Measurements from ENCODE around the gene ANO2. TPM values are rescaled to one million over a fixed set of nuclear protein-coding genes. Genes with fewer than 3 reads are reported as not detected.

ANO2 gene
- total RNA-seq, 2 donors from 2014 or later, result 6.7 to 18.5 TPM

DNA sequence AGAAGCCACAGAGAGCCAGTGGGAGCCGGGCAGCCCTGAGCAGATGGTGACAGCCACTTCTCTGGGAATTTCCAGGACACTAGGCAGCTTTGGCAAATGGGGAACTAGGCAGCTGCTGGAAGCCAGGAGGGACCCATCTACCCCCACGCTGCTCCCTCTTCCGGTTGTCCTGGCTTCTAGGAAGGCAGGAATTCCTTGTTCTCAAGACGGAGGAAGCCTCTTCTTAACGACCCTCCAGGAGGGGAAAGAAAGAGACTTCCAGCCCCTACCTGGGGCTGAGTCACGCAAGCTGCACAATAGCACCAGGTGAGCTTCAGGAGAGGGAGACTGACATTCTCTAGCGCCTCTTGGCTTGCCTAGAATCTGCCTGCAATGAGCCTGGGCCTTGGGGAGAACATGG is 141.5 kb downstream of the ANO2 start:
- H3K27me3 ChIP-seq (replicated peaks; ENCODE audit: insufficient read depth), result no peaks in the 10 kb centered on the region
- ATAC-seq (ENCODE audit: insufficient number of reproducible peaks, low FRiP score, low read depth) (no peak), DNase-seq (ENCODE audit: low spot score) (no peak)
- no peak overlapping the region for H3K27ac ChIP-seq
- no peak overlapping the region for H3K4me3 ChIP-seq
- H3K4me1 ChIP-seq (ENCODE audit: control insufficient read depth in 1 of 2, low read depth in 2 of 2), result no peaks in the 10 kb centered on the region
- no peaks in the 10 kb centered on the region for H3K9me3 ChIP-seq
- TF ChIP-seq, protein P1, sequence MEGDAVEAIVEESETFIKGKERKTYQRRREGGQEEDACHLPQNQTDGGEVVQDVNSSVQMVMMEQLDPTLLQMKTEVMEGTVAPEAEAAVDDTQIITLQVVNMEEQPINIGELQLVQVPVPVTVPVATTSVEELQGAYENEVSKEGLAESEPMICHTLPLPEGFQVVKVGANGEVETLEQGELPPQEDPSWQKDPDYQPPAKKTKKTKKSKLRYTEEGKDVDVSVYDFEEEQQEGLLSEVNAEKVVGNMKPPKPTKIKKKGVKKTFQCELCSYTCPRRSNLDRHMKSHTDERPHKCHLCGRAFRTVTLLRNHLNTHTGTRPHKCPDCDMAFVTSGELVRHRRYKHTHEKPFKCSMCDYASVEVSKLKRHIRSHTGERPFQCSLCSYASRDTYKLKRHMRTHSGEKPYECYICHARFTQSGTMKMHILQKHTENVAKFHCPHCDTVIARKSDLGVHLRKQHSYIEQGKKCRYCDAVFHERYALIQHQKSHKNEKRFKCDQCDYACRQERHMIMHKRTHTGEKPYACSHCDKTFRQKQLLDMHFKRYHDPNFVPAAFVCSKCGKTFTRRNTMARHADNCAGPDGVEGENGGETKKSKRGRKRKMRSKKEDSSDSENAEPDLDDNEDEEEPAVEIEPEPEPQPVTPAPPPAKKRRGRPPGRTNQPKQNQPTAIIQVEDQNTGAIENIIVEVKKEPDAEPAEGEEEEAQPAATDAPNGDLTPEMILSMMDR (IDR thresholded peaks at IDR 0.05), result no peak
- no peaks in the 10 kb centered on the region for H3K36me3 ChIP-seq

DNA sequence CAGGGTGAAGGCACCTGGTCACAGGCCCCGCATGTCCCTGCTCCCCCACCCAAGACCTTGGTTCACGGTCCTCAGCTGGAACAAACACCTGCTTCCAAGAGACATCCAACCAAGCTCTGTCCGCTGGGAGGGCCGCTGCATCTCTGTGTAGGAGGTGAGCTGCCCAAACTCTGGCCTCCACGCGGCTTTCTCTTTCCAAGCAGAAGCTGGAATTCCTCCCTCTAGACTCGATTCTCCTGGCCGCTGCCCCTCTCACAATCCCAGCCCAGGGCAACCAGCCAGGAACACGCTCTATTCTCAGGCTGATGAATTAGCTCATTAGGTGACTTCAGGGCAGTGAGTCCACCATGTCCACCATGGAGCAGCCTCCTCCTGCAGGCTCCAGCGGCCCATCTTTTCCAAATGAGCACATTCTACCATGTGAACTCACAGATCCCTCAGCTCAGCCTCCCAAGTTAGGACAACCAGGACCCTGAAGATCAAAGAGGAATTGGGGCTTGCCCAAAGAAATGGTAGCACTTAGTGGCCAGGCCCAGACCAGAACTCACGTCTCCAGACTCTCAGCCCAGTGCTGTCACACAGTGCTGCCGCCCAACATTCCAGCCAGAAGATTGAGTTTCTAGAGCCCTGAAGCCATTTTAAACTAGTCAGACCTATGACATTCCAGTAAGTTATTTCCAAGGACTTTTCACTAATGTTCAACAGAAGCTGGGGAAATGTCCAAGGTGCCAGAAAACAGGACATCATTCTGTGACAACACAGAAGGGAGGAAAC is 146.6 kb downstream of the ANO2 start:
- H3K27me3 ChIP-seq (replicated peaks; ENCODE audit: insufficient read depth), result no peaks in the 10 kb centered on the region
- H3K36me3 ChIP-seq, result no peaks in the 10 kb centered on the region
- H3K9me3 ChIP-seq, result no peaks in the 10 kb centered on the region
- TF ChIP-seq, protein P1 (IDR thresholded peaks at IDR 0.05), result no peak
- H3K4me3 ChIP-seq, result no peak overlapping the region
- ATAC-seq (ENCODE audit: insufficient number of reproducible peaks, low FRiP score, low read depth) (no peak), DNase-seq (ENCODE audit: low spot score) (no peak)
- H3K4me1 ChIP-seq (ENCODE audit: control insufficient read depth in 1 of 2, low read depth in 2 of 2), result peaks cover 0 to 17% of the 10 kb centered on the region in 2 donors
- no peak overlapping the region for H3K27ac ChIP-seq

GRCh38 chr12:5797661-5798060 is 147.4 kb downstream of the ANO2 start:
- Histone ChIP-seq H3K36me3 (no peaks in the 10 kb centered on the region), H3K4me1 (ENCODE audit: control insufficient read depth in 1 of 2, low read depth in 2 of 2) (peaks cover 0 to 17% of the 10 kb centered on the region in 2 donors), H3K9me3 (no peaks in the 10 kb centered on the region), H3K4me3 (no peak overlapping the region), H3K27me3 (replicated peaks; ENCODE audit: insufficient read depth) (no peaks in the 10 kb centered on the region), H3K27ac (no peak overlapping the region)
- DNase-seq (ENCODE audit: low spot score) (no peak), ATAC-seq (ENCODE audit: insufficient number of reproducible peaks, low FRiP score, low read depth) (no peak)
- TF ChIP-seq, protein P1 (IDR thresholded peaks at IDR 0.05), result no peak

DNA sequence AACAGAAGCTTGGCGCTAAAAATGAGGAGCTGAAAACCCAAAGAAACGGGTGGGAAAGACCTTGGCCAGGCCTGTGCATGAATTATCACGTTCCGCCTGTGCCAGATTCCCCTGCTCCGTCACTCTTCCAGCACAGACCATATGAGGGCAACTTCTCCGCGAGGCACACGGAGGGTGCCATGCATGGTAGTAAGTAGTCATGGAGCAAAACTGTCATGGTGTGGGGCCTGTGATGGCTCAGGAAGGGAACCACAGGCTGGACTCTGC is 148.2 kb downstream of the ANO2 start:
- H3K4me3 ChIP-seq, result no peak overlapping the region
- DNase-seq (ENCODE audit: low spot score), result no peak
- H3K36me3 ChIP-seq, result no peaks in the 10 kb centered on the region
- ATAC-seq (ENCODE audit: insufficient number of reproducible peaks, low FRiP score, low read depth), result no peak
- no peak overlapping the region for H3K27ac ChIP-seq
- H3K9me3 ChIP-seq, result no peaks in the 10 kb centered on the region
- TF ChIP-seq, protein P1 (IDR thresholded peaks at IDR 0.05), result no peak
- peaks cover 0 to 17% of the 10 kb centered on the region in 2 donors for H3K4me1 ChIP-seq (ENCODE audit: control insufficient read depth in 1 of 2, low read depth in 2 of 2)
- H3K27me3 ChIP-seq (replicated peaks; ENCODE audit: insufficient read depth), result no peaks in the 10 kb centered on the region

GRCh38 chr12:5796171-5796958 is 148.7 kb downstream of the ANO2 start:
- no peak for DNase-seq (ENCODE audit: low spot score)
- peaks cover 0 to 17% of the 10 kb centered on the region in 2 donors for H3K4me1 ChIP-seq (ENCODE audit: control insufficient read depth in 1 of 2, low read depth in 2 of 2)
- no peak overlapping the region for H3K27ac ChIP-seq
- H3K9me3 ChIP-seq, result no peaks in the 10 kb centered on the region
- no peaks in the 10 kb centered on the region for H3K27me3 ChIP-seq (replicated peaks; ENCODE audit: insufficient read depth)
- H3K4me3 ChIP-seq, result no peak overlapping the region
- TF ChIP-seq, protein P1 (IDR thresholded peaks at IDR 0.05), result peak; percentile 56
- H3K36me3 ChIP-seq, result no peaks in the 10 kb centered on the region
- no peak for ATAC-seq (ENCODE audit: insufficient number of reproducible peaks, low FRiP score, low read depth)

All from thoracic aorta (tissue), 2 donors.